HepG2 (cell line): ENCODE data around the gene TRRAP. TPM values are rescaled to one million over a fixed set of nuclear protein-coding genes. Genes with fewer than 3 reads are reported as not detected.

Experiments used
- DMAP1 ChIP-seq: IDR thresholded peaks from 2 replicates; pipeline ENCODE4 v1.6.1; 2016
- ELF4 ChIP-seq: sonication (generic); formaldehyde crosslinking; IDR thresholded peaks from 2 replicates; pipeline ENCODE4 v1.5.0; 2020; ENCODE audit warnings: missing genetic modification reagents, mild to moderate bottlenecking, moderate library complexity, borderline replicate concordance
- NFE2L2 ChIP-seq: fragments of 150-350 bp; IDR thresholded peaks from 2 replicates; pipeline ENCODE4 v1.6.1; 2014; ENCODE audit warnings: low read length
- RAD51 ChIP-seq: fragments of 450-650 bp; IDR thresholded peaks from 2 replicates; pipeline ENCODE4 v1.6.1; 2016; ENCODE audit warnings: borderline replicate concordance
- ZNF274 ChIP-seq: sonication (generic); formaldehyde crosslinking; IDR thresholded peaks from 2 replicates; pipeline ENCODE4 v1.5.1; 2020; ENCODE audit warnings: mild to moderate bottlenecking, missing genetic modification reagents
- ZNF318 ChIP-seq: sonication (generic); formaldehyde crosslinking; IDR thresholded peaks from 2 replicates; pipeline ENCODE4 v1.4.0; 2020; ENCODE audit warnings: mild to moderate bottlenecking, missing genetic modification reagents
- polyA plus RNA-seq, 8 experiments: library from polyadenylated mRNA; depleted of rRNA in 3 of 8; stranded (reverse) in 7 of 8; unstranded in 1 of 8; fragments of >200 nt; fragmentation: Illumina TruSeq in 4 of 8; extraction: Trizol in 4 of 8; gene quantifications; 2 replicates each; pipeline versions ENCODE4 v1.2.1 to v1.2.3, GENCODE V29; 2011 to 2016; ENCODE audit warnings: low read depth in 4 of 8, missing spikeins in 1 of 8, mixed read lengths in 1 of 8; ENCODE audit not compliant: insufficient read depth in 1 of 8
- total RNA-seq, 5 experiments: library from RNA; depleted of rRNA; stranded (reverse); fragments of >200 nt; fragmentation: Illumina TruSeq; extraction: Trizol; gene quantifications; 2 replicates each; pipeline ENCODE4 v1.2.3, GENCODE V29; 2016; ENCODE audit warnings: low read depth in 1 of 5

The TRRAP gene
- total and polyA plus RNA-seq, 2 of the 13 experiments (the other 11 are each of a cell fraction or from before 2014, with no cell fraction given) = 8.6 to 10.5 TPM

GRCh38 chr7:99039384-99039891 is 161.1 kb downstream of the TRRAP start (continued):
- TF ChIP-seq DMAP1 (CRISPR knock-in tag) (no peak), RAD51 (no peak), ZNF274 (no peak), ELF4 (CRISPR knock-in tag) (no peak), ZNF318 (no peak), NFE2L2 (no peak)
- TF ChIP-seq, all 625 proteins: peak for 0
